Activated naive CD4-positive, alpha-beta T cell treated with anti-CD3 and anti-CD28 coated beads, Interleukin-2, amount 10 ng/mL, durations not matched to agents 7 days and 5 days (primary cell): ENCODE data around the gene KRT40.
A peak's percentile ranks its signal among the peaks of the same experiment; 100 is the strongest.

Experiments used
- CTCF ChIA-PET: fragments of 350-600 bp; sonication (Branson Sonifier 250); formaldehyde crosslinking; loops from one replicate; lab custom pipeline; 2021; ENCODE audit warnings: antibody characterized with exemption; lab: Charles Lee
- DNase-seq: peaks from one replicate; pipeline ENCODE4 v3.0.0-alpha.2; 2020
- H3K27ac Mint-ChIP-seq: one replicate; pipeline ENCODE4 v1.8.0; 2021; ENCODE audit warnings: mild to moderate bottlenecking, moderate library complexity, mixed read lengths
- H3K27me3 Mint-ChIP-seq: one replicate; pipeline ENCODE4 v1.8.0; 2021; ENCODE audit warnings: mild to moderate bottlenecking, mixed read lengths
- H3K36me3 Mint-ChIP-seq: one replicate; pipeline ENCODE4 v1.8.0; 2021; ENCODE audit warnings: mixed read lengths
- H3K4me1 Mint-ChIP-seq: one replicate; pipeline ENCODE4 v1.8.0; 2021; ENCODE audit warnings: mixed read lengths
- H3K4me3 Mint-ChIP-seq: one replicate; pipeline ENCODE4 v1.8.0; 2021; ENCODE audit warnings: mild to moderate bottlenecking, moderate library complexity, mixed read lengths
- H3K9me3 Mint-ChIP-seq: one replicate; pipeline ENCODE4 v1.8.0; 2021; ENCODE audit warnings: mixed read lengths

KRT40 gene

GRCh38 chr17:40952661-40953060 is 31.5 kb downstream of the KRT40 start:
- CTCF ChIA-PET: interaction anchor here (1.2 kb wide), 1 partner anchor 10 kb away, joined by 3 read pairs; no protein-coding TSS in a partner anchor
- H3K4me1 Mint-ChIP-seq: no peaks in the 10 kb centered on the region
- peaks cover 40% of the 10 kb centered on the region for H3K27me3 Mint-ChIP-seq
- H3K36me3 Mint-ChIP-seq: no peaks in the 10 kb centered on the region
- H3K9me3 Mint-ChIP-seq: no peaks in the 10 kb centered on the region
- no peak overlapping the region for H3K4me3 Mint-ChIP-seq
- DNase-seq: no peak
- no peak overlapping the region for H3K27ac Mint-ChIP-seq

- Mint-ChIP-seq H3K27ac (no peak overlapping the region), H3K27me3 (peaks cover 41% of the 10 kb centered on the region), H3K36me3 (no peaks in the 10 kb centered on the region), H3K9me3 (no peaks in the 10 kb centered on the region), H3K4me3 (no peak overlapping the region), H3K4me1 (no peaks in the 10 kb centered on the region)
- no peak for DNase-seq
- CTCF ChIA-PET: interaction anchor here (1.2 kb wide), 1 partner anchor 10 kb away, joined by 3 read pairs; no protein-coding TSS in a partner anchor
Observed at GRCh38 chr17:40952154-40952553, 32.0 kb downstream of the KRT40 start.

GRCh38 chr17:40951011-40951622 is 33.0 kb downstream of the KRT40 start:
- CTCF ChIA-PET: interaction anchor here (1.2 kb wide), 1 partner anchor 11 kb away, joined by 3 read pairs; no protein-coding TSS in a partner anchor
- Mint-ChIP-seq H3K9me3 (no peaks in the 10 kb centered on the region), H3K36me3 (no peaks in the 10 kb centered on the region), H3K4me1 (no peaks in the 10 kb centered on the region), H3K4me3 (no peak overlapping the region), H3K27me3 (peaks cover 46% of the 10 kb centered on the region), H3K27ac (no peak overlapping the region)
- DNase-seq: no peak

- H3K27me3 Mint-ChIP-seq: peaks cover 46% of the 10 kb centered on the region
- CTCF ChIA-PET: interaction anchor here (0.6 kb wide), 1 partner anchor 261 kb away, joined by 3 read pairs; no protein-coding TSS in a partner anchor
- H3K9me3 Mint-ChIP-seq: no peaks in the 10 kb centered on the region
- H3K36me3 Mint-ChIP-seq: no peaks in the 10 kb centered on the region
- no peak overlapping the region for H3K4me3 Mint-ChIP-seq
- no peak overlapping the region for H3K27ac Mint-ChIP-seq
- no peaks in the 10 kb centered on the region for H3K4me1 Mint-ChIP-seq
- no peak for DNase-seq
Observed at GRCh38 chr17:40950176-40950575, 34.0 kb downstream of the KRT40 start.

- no peaks in the 10 kb centered on the region for H3K9me3 Mint-ChIP-seq
- no peak for DNase-seq
- no peaks in the 10 kb centered on the region for H3K36me3 Mint-ChIP-seq
- no peak overlapping the region for H3K27ac Mint-ChIP-seq
- H3K4me3 Mint-ChIP-seq: no peak overlapping the region
- peaks cover 48% of the 10 kb centered on the region for H3K27me3 Mint-ChIP-seq
- CTCF ChIA-PET: no interaction called here
- no peaks in the 10 kb centered on the region for H3K4me1 Mint-ChIP-seq
Observed at GRCh38 chr17:40949418-40949817, 34.7 kb downstream of the KRT40 start.

GRCh38 chr17:40947929-40948328 is 36.2 kb downstream of the KRT40 start:
- H3K36me3 Mint-ChIP-seq: no peaks in the 10 kb centered on the region
- H3K27me3 Mint-ChIP-seq: peaks cover 42% of the 10 kb centered on the region
- CTCF ChIA-PET: no interaction called here
- DNase-seq: no peak
- H3K27ac Mint-ChIP-seq: no peak overlapping the region
- H3K4me3 Mint-ChIP-seq: no peak overlapping the region
- no peaks in the 10 kb centered on the region for H3K4me1 Mint-ChIP-seq
- H3K9me3 Mint-ChIP-seq: no peaks in the 10 kb centered on the region

- Mint-ChIP-seq H3K36me3 (no peaks in the 10 kb centered on the region), H3K9me3 (no peaks in the 10 kb centered on the region), H3K4me1 (no peaks in the 10 kb centered on the region), H3K27ac (no peak overlapping the region), H3K4me3 (no peak overlapping the region), H3K27me3 (peaks cover 44% of the 10 kb centered on the region)
- no peak for DNase-seq
- CTCF ChIA-PET: no interaction called here
Observed at GRCh38 chr17:40945414-40945813, 38.7 kb downstream of the KRT40 start.

GRCh38 chr17:40944531-40944930 is 39.6 kb downstream of the KRT40 start:
- Mint-ChIP-seq H3K27me3 (peaks cover 37% of the 10 kb centered on the region), H3K4me3 (no peak overlapping the region), H3K27ac (no peak overlapping the region), H3K4me1 (no peaks in the 10 kb centered on the region), H3K36me3 (no peaks in the 10 kb centered on the region), H3K9me3 (no peaks in the 10 kb centered on the region)
- CTCF ChIA-PET: no interaction called here
- DNase-seq: no peak

GRCh38 chr17:40942553-40942952 is 41.6 kb downstream of the KRT40 start:
- no peak for DNase-seq
- CTCF ChIA-PET: no interaction called here
- no peak overlapping the region for H3K4me3 Mint-ChIP-seq
- no peaks in the 10 kb centered on the region for H3K4me1 Mint-ChIP-seq
- H3K36me3 Mint-ChIP-seq: no peaks in the 10 kb centered on the region
- H3K27ac Mint-ChIP-seq: no peak overlapping the region
- peaks cover 32% of the 10 kb centered on the region for H3K27me3 Mint-ChIP-seq
- H3K9me3 Mint-ChIP-seq: no peaks in the 10 kb centered on the region

- CTCF ChIA-PET: no interaction called here
- H3K27ac Mint-ChIP-seq: no peak overlapping the region
Observed at GRCh38 chr17:40940266-40940665, 43.9 kb downstream of the KRT40 start.

GRCh38 chr17:40938981-40939380 is 45.1 kb downstream of the KRT40 start:
- Mint-ChIP-seq H3K4me1 (no peaks in the 10 kb centered on the region), H3K27ac (no peak overlapping the region), H3K27me3 (peaks cover 20% of the 10 kb centered on the region), H3K36me3 (no peaks in the 10 kb centered on the region), H3K4me3 (no peak overlapping the region), H3K9me3 (no peaks in the 10 kb centered on the region)
- CTCF ChIA-PET: no interaction called here
- DNase-seq: no peak

More at GRCh38 chr17:40940266-40940665, 43.9 kb downstream of the KRT40 start:
- no peaks in the 10 kb centered on the region for H3K9me3 Mint-ChIP-seq
- H3K36me3 Mint-ChIP-seq: no peaks in the 10 kb centered on the region
- no peaks in the 10 kb centered on the region for H3K4me1 Mint-ChIP-seq
- no peak overlapping the region for H3K4me3 Mint-ChIP-seq
- DNase-seq: no peak
- peaks cover 28% of the 10 kb centered on the region for H3K27me3 Mint-ChIP-seq

- H3K4me1 Mint-ChIP-seq: no peaks in the 10 kb centered on the region
- H3K9me3 Mint-ChIP-seq: no peaks in the 10 kb centered on the region
- CTCF ChIA-PET: no interaction called here
- no peak within 1 kb of the TSS for H3K4me3 Mint-ChIP-seq
- H3K27me3 Mint-ChIP-seq: peaks cover 19% of the 10 kb centered on the region
- peak within 1 kb of the TSS; percentile 9 for H3K27ac Mint-ChIP-seq
- no peaks in the 10 kb centered on the region for H3K36me3 Mint-ChIP-seq
- DNase-seq: no peak
Observed at GRCh38 chr17:40937384-40937819, 46.7 kb downstream of the KRT40 start, which contains the start of gene KRT23. TSS of gene KRT23 (minus strand) at chr17:40937646. CDS start at chr17:40936603, 1,043 bp downstream.

- no peak for DNase-seq
- Mint-ChIP-seq H3K4me3 (no peak overlapping the region), H3K9me3 (no peaks in the 10 kb centered on the region), H3K4me1 (no peaks in the 10 kb centered on the region), H3K27ac (no peak overlapping the region), H3K36me3 (no peaks in the 10 kb centered on the region), H3K27me3 (peaks cover 15% of the 10 kb centered on the region)
- CTCF ChIA-PET: no interaction called here
Observed at GRCh38 chr17:40936976-40937375, 47.1 kb downstream of the KRT40 start.

GRCh38 chr17:40936437-40936971 is 47.6 kb downstream of the KRT40 start:
- Mint-ChIP-seq H3K27me3 (peaks cover 13% of the 10 kb centered on the region), H3K4me3 (no peak overlapping the region), H3K4me1 (no peaks in the 10 kb centered on the region), H3K36me3 (no peaks in the 10 kb centered on the region), H3K27ac (no peak overlapping the region), H3K9me3 (no peaks in the 10 kb centered on the region)
- no peak for DNase-seq
- CTCF ChIA-PET: no interaction called here

- CTCF ChIA-PET: interaction anchor here (1.0 kb wide), 1 partner anchor 558 kb away, joined by 3 read pairs; no protein-coding TSS in a partner anchor
- no peaks in the 10 kb centered on the region for H3K36me3 Mint-ChIP-seq
Observed at GRCh38 chr17:40935624-40936023, 48.5 kb downstream of the KRT40 start.

More at GRCh38 chr17:40935624-40936023, 48.5 kb downstream of the KRT40 start:
- Mint-ChIP-seq H3K4me3 (no peak overlapping the region), H3K27me3 (peaks cover 13% of the 10 kb centered on the region), H3K4me1 (no peaks in the 10 kb centered on the region), H3K27ac (no peak overlapping the region), H3K9me3 (no peaks in the 10 kb centered on the region)
- no peak for DNase-seq
